GM18907 (cell line): ENCODE data around the gene ANTXR1.

Experiments used
- ATAC-seq: cut with Tn5 transposase; IDR thresholded peaks from one replicate; pipeline ENCODE4 v1.9.1; 2021; ENCODE audit warnings: mild to moderate bottlenecking, moderate library complexity; ENCODE audit not compliant: unreplicated experiment

The ANTXR1 gene

DNA sequence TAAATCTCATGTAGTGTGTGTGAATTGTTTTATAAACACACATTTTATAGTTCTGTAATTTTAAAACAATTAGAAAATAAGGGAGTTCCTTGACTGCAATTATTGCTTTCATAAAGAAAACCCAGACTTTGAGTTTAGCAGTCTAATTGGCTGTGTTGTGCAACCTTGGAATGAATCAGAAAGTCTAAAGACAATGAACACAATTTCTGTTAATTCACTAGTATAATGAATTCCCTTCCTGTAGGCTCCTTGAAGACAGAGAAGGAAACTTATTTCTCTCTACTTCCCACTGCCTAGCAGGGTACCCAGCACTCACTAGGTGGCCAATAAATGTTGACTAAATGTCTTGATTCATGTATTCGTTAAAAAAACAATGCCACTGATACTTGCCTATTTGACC, 79.9 kb downstream of the ANTXR1 start:
- no peak for ATAC-seq

DNA sequence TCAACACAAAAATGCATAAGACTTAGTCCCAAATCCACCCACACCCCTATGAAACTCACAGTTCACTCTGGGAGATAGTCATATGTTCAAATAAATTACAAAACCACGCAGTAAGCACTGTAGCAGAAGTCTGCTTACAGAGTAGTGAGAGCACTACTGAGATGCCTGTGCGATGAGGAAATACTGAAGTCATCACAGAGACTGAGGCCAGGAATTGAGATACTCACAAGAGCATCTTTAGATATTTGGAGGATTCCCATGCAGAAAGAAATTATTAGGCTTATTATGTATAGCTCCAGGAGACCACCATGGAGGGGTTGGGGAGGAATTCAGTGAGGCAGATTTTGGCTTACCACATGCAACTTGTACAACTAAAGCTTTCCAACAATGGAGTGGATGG, 82.3 kb downstream of the ANTXR1 start:
- no peak for ATAC-seq

DNA sequence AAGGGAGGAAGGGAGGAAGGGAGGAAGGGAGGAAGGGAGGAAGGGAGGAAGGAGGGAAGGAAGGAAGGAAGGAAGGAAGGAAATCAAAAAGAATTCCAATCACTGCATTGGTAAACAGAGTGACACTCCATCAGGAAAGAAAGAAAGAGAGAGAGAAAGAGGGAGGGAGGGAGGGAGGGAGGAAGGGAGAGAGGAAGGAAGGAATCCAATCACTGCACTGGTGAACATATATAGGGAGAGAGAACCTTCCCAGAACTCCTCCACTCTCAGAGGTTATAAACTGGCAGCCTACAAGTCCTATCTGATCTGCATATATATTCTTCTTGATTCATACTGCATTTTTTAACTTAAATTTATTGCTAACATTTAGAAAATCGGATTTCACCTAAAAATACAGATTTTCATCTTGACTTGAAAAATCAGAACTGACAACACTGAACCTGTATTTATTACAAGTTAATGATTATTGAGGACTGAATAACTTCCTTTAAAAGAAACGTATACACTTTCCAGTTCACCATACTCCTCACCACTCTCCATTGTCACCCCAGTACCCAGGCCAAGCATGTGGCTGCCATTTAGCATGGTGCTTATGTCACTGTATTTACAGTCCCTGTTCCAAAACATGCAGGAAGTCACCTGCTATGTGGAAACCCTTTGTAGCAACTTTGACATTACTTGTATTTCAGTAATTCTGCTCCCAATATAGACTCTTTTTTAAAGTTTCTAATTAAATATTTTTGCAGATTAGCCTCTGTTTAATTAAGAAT, 83.5 kb downstream of the ANTXR1 start:
- no peak for ATAC-seq

DNA sequence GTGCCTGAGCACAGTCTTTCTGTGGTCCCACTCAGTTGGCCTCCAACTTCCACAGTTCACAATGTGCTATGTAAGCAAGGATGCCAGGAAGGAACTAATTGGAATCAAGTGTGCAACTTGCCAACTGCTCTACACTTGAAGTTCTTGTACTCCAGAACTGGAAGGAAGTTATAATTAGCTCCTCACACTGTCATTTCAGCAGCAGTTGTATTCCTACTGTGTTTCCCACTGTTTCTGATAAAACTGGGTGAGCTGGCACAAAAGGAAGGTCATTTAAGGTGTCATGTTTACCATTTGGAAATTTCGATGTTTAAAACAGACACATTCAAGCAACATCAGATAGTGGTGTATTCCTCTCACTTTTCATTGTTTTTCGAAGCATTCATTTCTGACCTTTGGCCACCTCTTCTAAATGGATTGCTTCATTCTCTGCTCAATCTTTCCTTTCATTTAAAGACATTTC, 84.2 kb downstream of the ANTXR1 start:
- no peak for ATAC-seq

DNA sequence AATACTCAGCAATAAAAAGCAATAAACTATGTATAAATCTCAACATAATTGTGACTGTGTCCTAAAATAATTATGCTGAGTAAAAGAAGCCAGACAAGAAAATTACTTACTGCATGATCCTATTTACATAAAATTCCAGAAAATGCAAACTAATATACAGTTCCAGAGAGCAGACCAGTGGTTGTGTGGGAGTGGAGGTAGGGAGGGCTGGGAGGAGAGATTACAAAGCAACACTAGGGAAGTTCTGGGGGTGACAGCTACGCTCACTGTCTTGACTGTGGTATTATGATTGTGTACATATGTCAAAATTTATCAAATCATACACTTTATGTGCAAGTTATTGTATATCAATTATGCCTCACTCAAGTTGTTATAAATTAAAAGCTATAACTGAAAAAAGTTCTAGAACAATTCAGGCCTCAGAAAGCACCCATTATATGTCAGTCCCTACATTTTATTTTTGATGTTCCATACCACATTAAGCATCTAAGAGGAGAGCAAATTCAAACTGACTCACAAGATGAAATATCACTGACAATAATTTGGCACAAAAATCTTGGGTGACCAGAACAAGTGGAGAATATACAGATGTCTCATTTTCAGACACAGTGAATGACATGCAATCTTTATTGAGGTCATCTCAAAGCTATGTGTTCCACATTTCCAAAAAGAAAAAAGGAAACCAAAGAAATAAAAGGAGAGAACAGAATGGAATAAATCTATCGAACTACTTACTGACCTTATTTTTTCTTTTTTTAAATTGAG, 85.1 kb downstream of the ANTXR1 start:
- no peak for ATAC-seq

DNA sequence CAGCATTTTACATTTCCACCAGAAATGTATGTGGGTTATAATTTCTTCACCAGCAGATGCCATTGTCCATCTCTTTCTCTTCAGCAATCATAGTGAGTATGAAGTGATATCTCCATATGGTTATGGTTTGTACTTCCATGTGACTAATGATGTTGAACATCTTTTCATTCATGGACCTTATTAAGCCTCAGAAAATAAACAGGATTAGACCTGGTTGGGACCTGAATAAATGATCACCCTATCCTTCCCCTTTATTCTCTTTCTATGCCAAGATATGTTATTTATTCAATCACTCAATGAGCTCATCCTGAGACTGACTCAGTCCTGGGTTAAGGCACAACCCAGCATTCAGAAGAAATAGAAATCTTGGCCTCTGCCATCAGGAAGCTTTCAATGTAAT, 86.6 kb downstream of the ANTXR1 start:
- ATAC-seq: no peak

DNA sequence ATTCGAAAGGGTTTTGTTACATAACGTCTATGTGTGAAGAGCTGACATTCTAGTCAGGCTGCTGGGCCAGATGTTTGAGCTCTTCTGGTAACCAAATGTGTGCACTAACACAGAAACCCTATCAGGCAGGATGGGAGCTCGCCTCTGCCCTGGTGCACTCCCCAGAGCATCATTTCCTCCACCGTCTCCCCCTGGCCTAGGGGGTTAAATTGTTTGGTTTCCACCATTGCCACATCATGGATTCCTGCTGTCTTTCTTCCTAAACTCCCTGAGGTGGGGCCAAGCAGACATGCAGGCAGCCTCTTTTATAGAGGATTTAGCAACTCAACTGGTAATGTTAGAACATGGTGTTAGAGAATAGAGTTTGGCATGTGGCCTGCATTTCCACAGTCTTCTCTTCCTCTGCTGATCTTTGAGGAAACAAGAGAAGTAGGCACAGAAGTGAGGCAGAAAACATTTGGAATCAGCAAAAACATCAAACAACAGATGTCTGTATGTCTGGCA, 87.3 kb downstream of the ANTXR1 start:
- ATAC-seq: no peak

DNA sequence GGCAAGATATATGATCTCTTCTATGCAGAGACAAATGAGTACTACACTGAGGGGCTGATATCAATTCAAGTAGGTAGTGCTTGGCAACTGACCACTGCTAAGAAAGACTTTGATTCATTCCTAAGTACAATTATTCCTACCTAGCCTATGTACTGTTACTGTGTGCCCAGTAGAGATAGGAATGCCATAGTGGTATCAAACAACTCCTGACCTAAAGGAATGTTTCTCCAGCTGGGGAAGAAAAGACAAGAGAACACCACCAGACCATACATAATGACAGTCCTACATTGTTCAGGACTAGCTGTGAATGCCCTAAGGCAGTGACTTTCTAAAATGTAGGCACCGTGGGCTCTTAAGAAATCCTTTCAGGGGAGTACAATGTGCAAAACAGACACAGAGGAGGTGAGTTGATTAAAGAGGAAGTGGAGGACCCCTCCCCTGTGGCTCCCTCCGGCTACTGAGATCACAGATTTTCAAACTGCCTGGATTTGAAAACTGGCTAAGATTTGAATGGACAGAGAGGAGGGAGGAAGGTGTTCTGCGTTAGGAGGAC, 89.1 kb downstream of the ANTXR1 start:
- ATAC-seq: no peak

DNA sequence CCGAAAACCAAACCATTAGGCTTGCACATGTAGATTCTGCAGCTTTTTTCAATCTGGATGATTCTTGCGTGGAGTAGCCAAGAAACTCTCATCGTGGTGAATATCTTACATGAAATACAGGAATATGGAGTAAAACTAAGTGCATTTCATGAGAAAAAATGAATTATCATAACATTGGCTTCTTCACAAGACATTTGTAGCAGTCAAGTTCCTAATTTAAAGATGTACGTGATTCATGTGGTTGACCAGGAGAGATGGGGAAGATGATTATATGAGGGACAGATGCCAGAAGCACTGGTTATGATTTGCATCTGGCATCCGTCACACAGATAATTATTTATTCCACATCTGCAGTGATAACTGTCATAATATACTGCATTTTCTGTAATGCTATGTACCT, 90.4 kb downstream of the ANTXR1 start:
- ATAC-seq: no peak

DNA sequence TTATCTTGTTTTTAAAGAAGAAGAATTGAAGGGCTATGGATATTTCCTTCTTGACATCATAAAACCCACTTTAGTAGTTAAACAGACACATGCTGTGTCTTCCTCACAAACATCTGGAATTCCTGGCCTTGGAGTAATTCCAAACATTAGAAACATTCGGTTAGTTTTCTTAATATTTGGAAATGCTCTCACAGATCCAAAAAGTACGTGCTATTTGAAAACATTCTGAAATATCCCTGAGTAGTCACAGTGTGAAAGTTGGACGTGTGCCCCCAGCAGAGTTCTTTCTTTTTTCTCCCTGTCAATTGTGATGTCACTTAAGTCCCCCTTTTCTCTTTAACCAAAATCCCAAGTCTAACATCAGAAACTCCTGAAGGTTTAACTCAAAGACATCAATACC, 91.3 kb downstream of the ANTXR1 start:
- no peak for ATAC-seq

DNA sequence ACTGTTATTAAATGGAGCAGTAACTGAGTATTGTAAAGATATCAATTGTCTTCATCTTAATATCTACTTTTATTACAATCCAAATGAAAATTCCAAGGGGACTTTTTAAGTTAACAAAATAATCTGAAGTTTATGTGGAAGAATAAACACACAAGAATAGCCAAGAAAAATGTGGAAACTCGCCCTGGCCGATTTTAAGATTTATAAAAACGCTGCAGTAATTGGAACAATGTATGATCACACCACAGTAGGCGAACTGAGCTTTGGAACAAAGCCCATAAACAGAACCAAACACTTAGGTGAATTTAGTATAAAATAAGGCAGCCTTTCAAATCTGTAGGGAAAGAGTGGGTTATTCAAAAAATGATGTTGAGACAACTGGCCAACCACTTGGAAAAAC, 96.3 kb downstream of the ANTXR1 start:
- ATAC-seq: no peak

DNA sequence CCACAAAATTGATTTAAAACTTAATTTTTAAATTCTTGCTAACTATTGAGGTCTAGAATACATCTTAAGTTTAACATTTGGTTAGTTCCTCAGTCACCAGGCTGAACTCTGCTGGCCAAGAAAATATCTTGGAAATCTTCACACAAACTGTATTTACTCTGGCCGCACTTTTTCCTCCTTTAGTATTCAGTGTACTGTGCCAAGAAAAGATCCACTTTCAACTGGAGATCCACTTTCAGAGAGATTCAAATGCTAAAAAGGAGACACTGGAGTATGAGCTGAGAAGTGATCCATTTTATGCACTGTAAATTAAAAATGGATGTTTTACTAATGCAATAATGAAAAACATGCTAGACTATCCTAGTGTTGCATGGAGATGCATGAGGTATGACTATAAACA, 98.1 kb downstream of the ANTXR1 start:
- ATAC-seq: no peak

DNA sequence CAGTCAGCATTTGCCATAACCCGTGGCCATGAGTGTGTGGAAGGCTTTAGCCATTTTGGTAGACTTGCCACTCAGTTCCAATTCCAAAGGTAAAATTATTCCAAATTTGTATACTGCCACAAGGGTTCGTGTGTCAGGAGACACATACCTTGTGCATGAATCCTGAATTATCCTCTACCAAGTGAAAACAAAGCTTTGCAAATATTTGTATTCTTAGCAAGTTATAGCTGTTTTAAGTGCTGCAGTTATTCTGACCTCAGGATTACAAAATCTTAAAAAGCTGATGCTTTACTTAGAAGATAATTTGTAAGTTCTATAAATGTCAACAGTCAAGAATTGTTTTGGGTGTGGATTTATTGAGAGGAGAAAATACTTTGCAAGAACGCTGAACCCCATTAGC, 100.6 kb downstream of the ANTXR1 start:
- no peak for ATAC-seq

DNA sequence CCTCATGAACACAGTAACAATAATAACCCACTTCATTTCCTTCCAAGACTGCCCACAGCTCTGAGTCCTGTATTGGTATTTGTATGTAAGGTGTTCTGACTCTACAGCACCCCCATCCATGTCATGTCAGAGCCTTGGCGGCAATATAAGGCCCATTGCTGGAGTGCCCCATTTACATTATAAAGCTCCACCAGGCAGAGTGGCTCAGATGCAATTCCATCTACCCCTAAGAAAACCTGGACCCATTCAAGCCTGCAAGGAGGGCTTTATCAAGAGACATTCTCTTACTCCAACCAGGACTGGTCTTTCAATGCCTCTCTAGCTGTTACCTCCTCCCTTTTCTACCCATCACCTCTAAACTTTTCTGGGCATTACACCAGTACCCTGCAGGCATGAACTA, 101.6 kb downstream of the ANTXR1 start:
- no peak for ATAC-seq

DNA sequence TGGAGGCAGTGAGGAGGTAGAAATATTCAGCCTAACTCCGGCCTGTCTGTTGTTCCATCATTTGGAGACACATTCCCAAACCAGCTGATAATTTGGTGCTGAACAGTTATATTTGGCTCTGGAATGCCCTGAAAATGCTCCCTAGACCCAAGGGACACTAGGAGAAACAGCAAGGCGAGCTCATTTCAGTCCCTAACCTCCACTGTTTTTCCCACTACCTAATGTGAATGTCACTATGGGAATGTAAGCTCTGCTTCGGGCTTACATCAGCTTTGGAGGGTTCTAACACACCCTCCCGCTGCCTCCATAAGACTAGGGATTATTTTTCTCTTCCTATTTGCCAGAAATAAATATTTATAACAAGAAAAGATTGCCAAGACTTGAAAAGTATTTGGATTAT, 103.5 kb downstream of the ANTXR1 start:
- no peak for ATAC-seq

DNA sequence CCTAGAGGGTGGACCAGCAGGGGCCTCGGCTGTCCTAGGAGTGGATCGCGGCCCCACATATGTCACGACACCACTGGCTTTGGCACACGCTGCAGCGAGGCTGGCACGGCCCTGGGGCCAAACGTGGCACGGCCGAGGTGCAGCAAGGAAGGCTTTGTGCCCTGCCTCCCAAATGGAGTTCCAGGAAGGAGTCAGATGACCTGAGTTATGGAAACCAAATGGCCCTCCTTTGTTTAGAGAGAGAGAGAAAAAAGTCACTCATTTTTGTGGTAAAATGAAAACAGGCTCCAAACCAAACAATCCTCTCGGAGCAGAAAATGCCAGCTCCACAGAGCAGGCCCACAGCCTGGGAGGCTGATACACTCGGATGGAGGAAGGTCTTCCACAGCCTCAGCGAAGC, 105.6 kb downstream of the ANTXR1 start:
- ATAC-seq: no peak

DNA sequence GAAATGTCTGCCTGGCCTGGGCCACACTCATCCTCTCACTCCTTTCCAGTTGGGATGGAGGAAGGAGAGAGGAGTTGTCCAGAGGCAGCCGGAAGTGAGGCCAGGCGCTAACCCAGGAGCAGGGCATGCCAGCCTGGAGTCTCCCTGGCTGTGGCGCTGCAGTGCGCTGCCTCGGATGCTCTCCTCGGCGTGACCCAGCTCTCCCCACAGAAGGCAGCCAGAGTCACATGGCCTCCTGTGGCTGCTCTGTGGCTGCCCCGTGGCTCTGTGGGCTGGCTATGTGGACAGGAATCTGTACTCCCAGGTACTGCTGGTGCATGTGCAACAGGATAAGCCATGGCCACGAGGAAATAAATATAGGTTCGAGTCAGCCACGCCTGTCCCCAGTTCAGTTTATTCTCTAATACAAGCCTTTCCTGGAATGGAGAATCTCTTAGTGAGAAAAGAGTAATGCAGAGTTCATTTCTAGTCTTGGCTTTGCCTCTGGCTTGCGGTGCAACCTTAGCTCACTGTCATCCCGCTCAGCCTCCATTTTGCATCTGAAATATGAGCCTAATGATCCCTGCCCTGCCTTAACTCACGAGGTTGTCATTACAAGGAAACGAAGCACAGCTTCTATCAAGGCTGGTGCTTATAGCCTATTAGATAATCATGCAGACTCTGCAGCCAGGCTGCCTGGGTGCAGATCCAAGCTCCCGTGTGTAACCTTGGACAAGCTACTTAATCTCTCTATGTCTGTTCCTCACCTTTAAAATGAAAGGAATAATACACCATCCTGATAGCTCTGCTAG, 106.3 kb downstream of the ANTXR1 start:
- ATAC-seq: no peak

DNA sequence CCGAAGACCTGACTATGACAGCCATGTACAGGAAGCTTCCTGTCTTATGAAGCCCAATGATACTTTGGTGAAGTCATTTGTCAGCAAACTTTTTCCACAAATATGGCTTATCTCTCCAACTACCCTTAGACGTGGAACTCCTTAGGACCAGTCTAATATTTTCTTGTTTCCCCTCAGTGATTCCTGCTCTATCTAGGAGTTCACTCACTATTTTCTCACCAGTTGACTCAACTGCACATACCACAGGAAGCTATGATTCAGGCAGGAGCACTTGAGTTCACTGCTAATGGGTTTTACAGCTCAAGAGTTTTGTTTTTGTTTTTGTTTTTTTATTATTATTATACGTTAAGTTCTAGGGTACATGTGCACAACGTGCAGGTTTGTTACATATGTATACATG, 109.3 kb downstream of the ANTXR1 start:
- ATAC-seq: no peak

DNA sequence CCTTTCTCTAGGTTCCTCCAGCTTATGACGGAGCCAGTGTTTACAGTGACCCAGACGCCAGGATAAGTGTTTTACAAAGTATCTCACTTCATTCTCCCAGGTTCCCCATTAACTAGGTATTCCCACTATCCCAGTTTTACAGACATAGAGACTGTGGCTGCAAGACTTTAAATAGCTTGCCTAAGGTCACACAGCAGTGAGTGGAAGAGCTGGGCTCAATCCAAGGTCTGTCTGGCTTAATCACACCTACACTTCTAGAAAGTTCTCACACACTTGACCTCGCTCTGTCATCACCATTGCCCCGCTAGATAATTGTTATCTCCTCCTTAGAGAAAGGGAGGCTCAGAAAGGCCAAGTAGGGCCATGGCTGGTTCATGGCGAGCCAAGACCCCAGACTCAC, 110.2 kb downstream of the ANTXR1 start:
- ATAC-seq: no peak

DNA sequence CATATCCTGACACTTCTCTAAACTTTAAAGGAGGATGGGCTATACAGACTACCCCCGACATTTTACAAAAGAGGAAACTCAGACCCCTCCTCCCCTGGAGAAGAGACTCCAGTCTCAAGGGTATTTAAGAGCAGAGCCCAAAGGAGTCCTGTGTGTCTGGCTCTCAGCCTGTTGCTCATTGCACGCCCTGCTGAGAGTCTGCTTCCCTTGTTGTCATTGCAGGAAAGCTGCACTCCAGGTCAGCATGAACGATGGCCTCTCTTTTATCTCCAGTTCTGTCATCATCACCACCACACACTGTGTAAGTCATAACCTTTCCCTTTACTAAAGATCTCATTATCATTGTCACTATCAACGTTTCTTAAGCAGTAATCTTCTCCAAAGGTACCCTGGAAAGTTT, 111.4 kb downstream of the ANTXR1 start:
- no peak for ATAC-seq

DNA sequence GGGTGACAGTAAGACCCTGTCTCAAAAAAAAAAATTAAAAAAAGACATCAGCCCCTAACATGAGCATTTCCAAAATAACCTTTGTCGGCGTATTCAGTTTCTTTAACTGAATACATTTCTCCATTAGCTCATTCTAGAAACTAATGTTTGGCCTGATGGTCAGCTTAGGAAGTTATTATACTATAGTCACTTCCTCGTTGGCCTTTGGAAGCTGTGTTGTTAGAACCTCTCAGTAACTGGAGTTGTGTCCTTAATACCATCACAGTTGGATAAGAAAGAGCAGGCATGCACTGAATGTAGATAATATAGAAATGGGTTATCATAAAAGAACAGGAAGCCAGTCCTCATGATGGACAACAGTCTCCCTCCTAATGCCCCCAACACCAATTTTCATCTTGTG, 112.8 kb downstream of the ANTXR1 start:
- ATAC-seq: no peak
